ENCODE measurements around the gene INPP5E.

Gene INPP5E

GRCh38 chr9:136433849-136434579, 5.6 kb downstream of the INPP5E start:
- Histone ChIP-seq H2AFZ (ENCODE audit: low read length) (no peak overlapping the region), H2BK12ac (ENCODE audit: low read length) (no peak overlapping the region), H2AK5ac (ENCODE audit: low read depth, low read length) (no peak overlapping the region), H3K27ac (replicated peaks; ENCODE audit: low read length) (no peak overlapping the region), H3K4me2 (ENCODE audit: insufficient read depth, low read length, poor library complexity, severe bottlenecking) (no peak overlapping the region), H3K4ac (ENCODE audit: low read length) (no peak overlapping the region), H3K23ac (ENCODE audit: low read depth, low read length, poor library complexity) (peak overlapping the region; percentile 55), H3K4me1 (ENCODE audit: control insufficient read depth in 2 of 2, insufficient read depth in 1 of 2, low read depth in 1 of 2, low read length in 2 of 2) (peaks cover 7 to 12% of the 10 kb centered on the region in 2 donors), H4K91ac (ENCODE audit: low read depth, low read length, poor library complexity) (no peak overlapping the region), H3K27me3 (ENCODE audit: control insufficient read depth in 3 of 3, insufficient read depth in 3 of 3, low read depth in 1 of 3, low read length in 3 of 3) (no peaks in the 10 kb centered on the region), H3K9ac (ENCODE audit: low read depth, low read length, poor library complexity) (peak overlapping the region; percentile 77), H2BK15ac (ENCODE audit: low read length) (no peak overlapping the region), H3K14ac (ENCODE audit: low read length) (no peak overlapping the region), H2BK5ac (ENCODE audit: low read length) (no peak overlapping the region), H2BK120ac (ENCODE audit: low read depth, low read length) (no peak overlapping the region), H3K9me3 (replicated peaks in 1 of 2; ENCODE audit: control insufficient read depth in 2 of 2, insufficient read depth in 1 of 2, low read depth in 1 of 2, low read length in 2 of 2) (no peaks in the 10 kb centered on the region), H4K8ac (ENCODE audit: low read depth, low read length) (peak overlapping the region; percentile 43), H3K36me3 (replicated peaks in 1 of 2; ENCODE audit: control insufficient read depth in 2 of 2, insufficient read depth in 2 of 2, low read length in 2 of 2) (peaks cover 12 to 71% of the 10 kb centered on the region in 2 donors), H3K18ac (ENCODE audit: low read length) (no peak overlapping the region), H3K4me3 (ENCODE audit: low read length in 2 of 2) (no peak overlapping the region), H3K79me1 (ENCODE audit: low read depth, low read length) (peaks cover 16% of the 10 kb centered on the region)
- no CpG with 5 or more reads among the region's 37 CpGs for WGBS, 2 donors (ENCODE audit: extremely low coverage in 2 of 2, insufficient read length in 2 of 2, insufficient replicate concordance in 1 of 2)
- no peak for DNase-seq (ENCODE audit: low spot score)

GRCh38 chr9:136433043-136433715, 6.5 kb downstream of the INPP5E start:
- H3K4me1 ChIP-seq (ENCODE audit: control insufficient read depth in 2 of 2, insufficient read depth in 1 of 2, low read depth in 1 of 2, low read length in 2 of 2): peaks cover 6 to 9% of the 10 kb centered on the region in 2 donors
- H2AK5ac ChIP-seq (ENCODE audit: low read depth, low read length): no peak overlapping the region
- WGBS, 2 donors (ENCODE audit: extremely low coverage in 2 of 2, insufficient read length in 2 of 2, insufficient replicate concordance in 1 of 2): no CpG with 5 or more reads among the region's 36 CpGs
- H3K4me3 ChIP-seq (ENCODE audit: low read length in 2 of 2): no peak overlapping the region
- peak overlapping the region; percentile 55 for H3K23ac ChIP-seq (ENCODE audit: low read depth, low read length, poor library complexity)
- H3K14ac ChIP-seq (ENCODE audit: low read length): no peak overlapping the region
- H2BK5ac ChIP-seq (ENCODE audit: low read length): peak overlapping the region; percentile 39
- H4K91ac ChIP-seq (ENCODE audit: low read depth, low read length, poor library complexity): no peak overlapping the region
- no peak overlapping the region for H3K27ac ChIP-seq (replicated peaks; ENCODE audit: low read length)
- peaks cover 11% of the 10 kb centered on the region for H3K79me1 ChIP-seq (ENCODE audit: low read depth, low read length)
- no peak overlapping the region for H2BK15ac ChIP-seq (ENCODE audit: low read length)
- no peak overlapping the region for H2BK12ac ChIP-seq (ENCODE audit: low read length)
- H3K4ac ChIP-seq (ENCODE audit: low read length): no peak overlapping the region
- H3K36me3 ChIP-seq (replicated peaks in 1 of 2; ENCODE audit: control insufficient read depth in 2 of 2, insufficient read depth in 2 of 2, low read length in 2 of 2): peaks cover 17 to 79% of the 10 kb centered on the region in 2 donors
- H3K27me3 ChIP-seq (ENCODE audit: control insufficient read depth in 3 of 3, insufficient read depth in 3 of 3, low read depth in 1 of 3, low read length in 3 of 3): no peaks in the 10 kb centered on the region
- H3K9me3 ChIP-seq (replicated peaks in 1 of 2; ENCODE audit: control insufficient read depth in 2 of 2, insufficient read depth in 1 of 2, low read depth in 1 of 2, low read length in 2 of 2): no peaks in the 10 kb centered on the region
- no peak for DNase-seq (ENCODE audit: low spot score)
- H4K8ac ChIP-seq (ENCODE audit: low read depth, low read length): no peak overlapping the region
- H3K18ac ChIP-seq (ENCODE audit: low read length): no peak overlapping the region
- H3K4me2 ChIP-seq (ENCODE audit: insufficient read depth, low read length, poor library complexity, severe bottlenecking): no peak overlapping the region
- no peak overlapping the region for H3K9ac ChIP-seq (ENCODE audit: low read depth, low read length, poor library complexity)
- no peak overlapping the region for H2BK120ac ChIP-seq (ENCODE audit: low read depth, low read length)
- H2AFZ ChIP-seq (ENCODE audit: low read length): no peak overlapping the region

- Histone ChIP-seq H3K4ac (ENCODE audit: low read length) (no peak overlapping the region), H2BK120ac (ENCODE audit: low read depth, low read length) (no peak overlapping the region), H3K4me3 (ENCODE audit: low read length in 2 of 2) (no peak overlapping the region)
These were observed 7.1 kb downstream of the INPP5E start for GRCh38 chr9:136432591-136432990.

GRCh38 chr9:136431782-136432350, 7.8 kb downstream of the INPP5E start:
- Histone ChIP-seq H2BK120ac (ENCODE audit: low read depth, low read length) (no peak overlapping the region), H2BK15ac (ENCODE audit: low read length) (no peak overlapping the region), H3K18ac (ENCODE audit: low read length) (no peak overlapping the region), H4K8ac (ENCODE audit: low read depth, low read length) (peak overlapping the region; percentile 3), H2AK5ac (ENCODE audit: low read depth, low read length) (no peak overlapping the region), H3K27me3 (ENCODE audit: control insufficient read depth in 3 of 3, insufficient read depth in 3 of 3, low read depth in 1 of 3, low read length in 3 of 3) (no peaks in the 10 kb centered on the region), H2BK12ac (ENCODE audit: low read length) (no peak overlapping the region), H2AFZ (ENCODE audit: low read length) (no peak overlapping the region), H2BK5ac (ENCODE audit: low read length) (no peak overlapping the region), H3K79me1 (ENCODE audit: low read depth, low read length) (peaks cover 3% of the 10 kb centered on the region), H4K91ac (ENCODE audit: low read depth, low read length, poor library complexity) (no peak overlapping the region), H3K4me1 (ENCODE audit: control insufficient read depth in 2 of 2, insufficient read depth in 1 of 2, low read depth in 1 of 2, low read length in 2 of 2) (no peaks in the 10 kb centered on the region), H3K9ac (ENCODE audit: low read depth, low read length, poor library complexity) (no peak overlapping the region), H3K14ac (ENCODE audit: low read length) (no peak overlapping the region), H3K9me3 (replicated peaks in 1 of 2; ENCODE audit: control insufficient read depth in 2 of 2, insufficient read depth in 1 of 2, low read depth in 1 of 2, low read length in 2 of 2) (no peaks in the 10 kb centered on the region), H3K27ac (replicated peaks; ENCODE audit: low read length) (no peak overlapping the region), H3K23ac (ENCODE audit: low read depth, low read length, poor library complexity) (no peak overlapping the region), H3K4me3 (ENCODE audit: low read length in 2 of 2) (no peak overlapping the region), H3K36me3 (replicated peaks in 1 of 2; ENCODE audit: control insufficient read depth in 2 of 2, insufficient read depth in 2 of 2, low read length in 2 of 2) (peaks cover 17 to 71% of the 10 kb centered on the region in 2 donors), H3K4ac (ENCODE audit: low read length) (no peak overlapping the region), H3K4me2 (ENCODE audit: insufficient read depth, low read length, poor library complexity, severe bottlenecking) (no peak overlapping the region)
- DNase-seq (ENCODE audit: low spot score): no peak
- no CpG with 5 or more reads among the region's 36 CpGs for WGBS, 2 donors (ENCODE audit: extremely low coverage in 2 of 2, insufficient read length in 2 of 2, insufficient replicate concordance in 1 of 2)

More at GRCh38 chr9:136432591-136432990, 7.1 kb downstream of the INPP5E start:
- Histone ChIP-seq H3K23ac (ENCODE audit: low read depth, low read length, poor library complexity) (no peak overlapping the region), H3K18ac (ENCODE audit: low read length) (no peak overlapping the region), H3K36me3 (replicated peaks in 1 of 2; ENCODE audit: control insufficient read depth in 2 of 2, insufficient read depth in 2 of 2, low read length in 2 of 2) (peaks cover 17 to 75% of the 10 kb centered on the region in 2 donors), H3K9ac (ENCODE audit: low read depth, low read length, poor library complexity) (no peak overlapping the region), H2AK5ac (ENCODE audit: low read depth, low read length) (no peak overlapping the region), H3K27me3 (ENCODE audit: control insufficient read depth in 3 of 3, insufficient read depth in 3 of 3, low read depth in 1 of 3, low read length in 3 of 3) (no peaks in the 10 kb centered on the region), H4K91ac (ENCODE audit: low read depth, low read length, poor library complexity) (no peak overlapping the region), H3K4me1 (ENCODE audit: control insufficient read depth in 2 of 2, insufficient read depth in 1 of 2, low read depth in 1 of 2, low read length in 2 of 2) (peaks cover 3 to 4% of the 10 kb centered on the region in 2 donors), H4K8ac (ENCODE audit: low read depth, low read length) (no peak overlapping the region), H3K9me3 (replicated peaks in 1 of 2; ENCODE audit: control insufficient read depth in 2 of 2, insufficient read depth in 1 of 2, low read depth in 1 of 2, low read length in 2 of 2) (no peaks in the 10 kb centered on the region), H3K14ac (ENCODE audit: low read length) (no peak overlapping the region), H3K4me2 (ENCODE audit: insufficient read depth, low read length, poor library complexity, severe bottlenecking) (no peak overlapping the region), H2BK5ac (ENCODE audit: low read length) (peak overlapping the region; percentile 39), H3K27ac (replicated peaks; ENCODE audit: low read length) (no peak overlapping the region), H2BK15ac (ENCODE audit: low read length) (no peak overlapping the region), H2AFZ (ENCODE audit: low read length) (no peak overlapping the region), H2BK12ac (ENCODE audit: low read length) (no peak overlapping the region), H3K79me1 (ENCODE audit: low read depth, low read length) (peaks cover 7% of the 10 kb centered on the region)
- DNase-seq (ENCODE audit: low spot score): no peak
- no CpG with 5 or more reads among the region's 26 CpGs for WGBS, 2 donors (ENCODE audit: extremely low coverage in 2 of 2, insufficient read length in 2 of 2, insufficient replicate concordance in 1 of 2)

All from neuronal stem cell (in vitro differentiated cells).